Activated CD8-positive, alpha-beta memory T cell treated with anti-CD3 and anti-CD28 coated beads for 36 hours (primary cell): Measurements from ENCODE around the gene FPR1. TPM values are rescaled to one million over a fixed set of nuclear protein-coding genes. Genes with fewer than 3 reads are reported as not detected.
"Not testable (repeated sequence)": the region's sequence is repeated elsewhere in the genome, so short reads cannot be mapped to it uniquely, and the experiment has no call there.

Experiments
- CTCF ChIA-PET: fragments of 350-600 bp; sonication (Branson Sonifier 250); formaldehyde crosslinking; loops from one replicate; lab custom pipeline; 2021; ENCODE audit warnings: antibody characterized with exemption; lab: Charles Lee
- POLR2A ChIA-PET: fragments of 350-600 bp; sonication (Branson Sonifier 250); formaldehyde crosslinking; loops from one replicate; lab custom pipeline; 2021; ENCODE audit warnings: antibody characterized with exemption; lab: Charles Lee
- total RNA-seq, 2 experiments: library from RNA; stranded (reverse); gene quantifications; one replicate each; pipeline ENCODE4 v1.2.3, GENCODE V29; 2021

Gene FPR1
- total RNA-seq, 2 experiments from 2014 or later, result not detected

DNA sequence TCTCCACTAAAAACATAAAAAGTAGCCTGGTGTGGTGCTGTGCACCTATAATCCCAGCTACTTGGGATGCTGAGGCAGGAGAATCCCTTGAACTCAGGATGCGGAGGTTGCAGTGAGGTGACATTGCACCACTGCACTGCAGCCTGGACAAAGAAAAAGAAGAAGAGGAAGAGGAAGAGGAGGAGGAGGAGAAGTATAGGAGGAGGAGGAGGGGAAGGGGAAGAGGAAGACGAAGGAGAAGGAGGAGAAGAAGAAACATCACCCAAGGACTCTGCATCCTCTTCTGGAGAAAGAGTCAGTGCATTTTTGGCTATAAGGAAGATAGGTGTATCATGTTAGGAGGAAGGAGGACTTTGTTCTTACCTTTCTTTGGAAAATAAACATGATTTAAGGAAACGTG is 30.3 kb upstream of the FPR1 start:
- ChIA-PET CTCF (no interaction called here), POLR2A (no interaction called here)

DNA sequence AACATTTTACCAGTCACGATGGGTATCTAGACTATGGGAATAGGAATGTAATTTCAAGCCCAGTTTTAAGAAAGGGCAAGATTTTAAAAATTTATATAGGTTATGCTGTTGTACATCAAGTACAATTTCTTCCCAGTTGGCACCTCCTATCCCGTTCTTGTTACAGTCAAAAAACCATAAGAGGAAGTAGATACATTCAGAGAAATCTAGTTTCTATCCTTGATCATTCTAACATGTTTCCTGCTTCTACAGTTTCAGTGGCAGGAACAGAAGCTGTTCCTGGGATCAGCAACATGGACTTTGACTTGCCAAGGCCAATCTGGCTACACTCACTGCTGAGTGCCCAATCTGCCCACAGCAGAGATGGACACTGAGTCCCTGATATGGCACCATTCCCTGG is 28.6 kb upstream of the FPR1 start:
- ChIA-PET POLR2A (no interaction called here), CTCF (no interaction called here)

DNA sequence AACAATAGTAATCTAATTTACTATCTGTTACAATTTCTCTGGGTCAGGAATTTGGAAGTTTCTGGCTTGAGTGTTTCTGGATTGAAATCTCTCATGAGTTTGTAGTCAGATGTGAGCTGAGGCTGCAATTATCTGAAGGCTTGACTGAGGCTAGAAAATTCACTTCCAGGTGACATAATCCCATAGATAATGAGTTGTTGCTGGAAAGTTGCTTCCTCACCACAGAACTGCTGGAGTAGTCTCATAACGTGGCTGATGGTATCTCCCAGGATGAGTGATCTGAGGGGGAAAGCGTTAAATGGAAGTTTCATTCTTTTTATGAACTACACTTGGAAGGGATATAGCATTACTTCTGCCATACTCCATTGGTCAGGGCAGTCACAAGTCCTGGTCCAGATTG is 28.0 kb upstream of the FPR1 start:
- POLR2A ChIA-PET, result no interaction called here
- CTCF ChIA-PET, result no interaction called here

DNA sequence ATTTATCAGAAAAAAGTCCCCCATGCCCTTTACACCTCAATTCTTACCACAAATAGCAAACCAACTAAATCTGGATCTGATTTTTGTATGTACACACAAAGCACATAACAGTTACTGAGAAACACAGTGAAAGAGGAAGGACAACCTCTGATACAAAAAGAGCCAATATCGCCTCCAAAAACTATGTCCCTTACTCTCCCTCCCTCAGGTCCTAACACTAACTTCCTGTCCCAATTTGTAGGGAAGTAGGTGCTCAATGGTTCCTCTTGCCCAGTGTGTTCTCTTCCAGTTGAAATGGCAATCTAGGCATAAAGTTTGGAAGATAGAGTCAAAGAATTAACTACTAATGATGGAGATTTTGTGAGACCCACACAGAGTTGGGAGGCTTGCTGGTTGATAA is 27.5 kb upstream of the FPR1 start:
- ChIA-PET CTCF (no interaction called here), POLR2A (no interaction called here)

DNA sequence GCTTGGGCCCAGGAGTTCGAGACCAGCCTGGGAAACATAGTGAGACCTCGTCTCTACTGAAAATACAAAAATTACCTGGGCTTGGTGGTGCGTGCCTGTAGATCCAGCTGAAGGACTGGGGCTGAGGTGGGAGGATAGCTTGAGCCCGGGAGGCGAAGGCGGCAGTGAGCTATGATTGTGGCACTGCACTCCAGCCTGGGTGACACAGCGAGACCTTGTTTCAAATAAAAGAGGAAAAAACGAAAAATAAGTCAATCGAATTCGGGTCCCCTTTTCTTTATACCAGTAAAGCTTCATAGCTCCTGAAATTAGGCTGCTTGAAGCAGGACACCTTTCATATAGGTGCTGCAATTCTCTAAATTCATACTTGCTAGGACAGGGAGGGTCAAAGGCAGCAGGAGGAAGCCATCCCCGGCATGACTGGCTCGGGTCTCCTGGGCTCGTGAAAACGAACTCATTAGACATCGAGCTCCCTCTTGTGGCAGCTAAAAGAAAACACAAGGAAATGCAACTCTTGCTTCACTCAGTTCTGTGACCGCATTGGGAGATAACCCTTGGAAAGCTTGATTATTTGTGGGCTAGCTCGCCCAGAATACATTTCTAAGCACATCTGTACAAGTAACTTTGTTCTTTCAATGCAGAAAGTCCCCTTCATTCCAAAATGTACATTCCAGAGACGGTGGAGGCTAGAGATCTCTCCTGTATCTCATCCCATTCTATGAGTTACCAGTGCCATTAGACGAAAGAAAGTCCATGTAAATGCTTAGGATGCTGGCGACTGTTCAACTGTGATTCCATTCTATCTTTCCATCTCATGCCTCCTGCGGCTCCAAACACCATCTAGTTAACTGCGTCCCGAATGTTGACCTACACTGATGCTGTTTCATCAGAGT is 26.1 kb upstream of the FPR1 start:
- ChIA-PET CTCF (interaction anchor here (0.6 to 1.2 kb wide), 4 partner anchors 32 to 619 kb away, joined by 3 to 4 read pairs (median 4); no protein-coding TSS in a partner anchor), POLR2A (no interaction called here)

DNA sequence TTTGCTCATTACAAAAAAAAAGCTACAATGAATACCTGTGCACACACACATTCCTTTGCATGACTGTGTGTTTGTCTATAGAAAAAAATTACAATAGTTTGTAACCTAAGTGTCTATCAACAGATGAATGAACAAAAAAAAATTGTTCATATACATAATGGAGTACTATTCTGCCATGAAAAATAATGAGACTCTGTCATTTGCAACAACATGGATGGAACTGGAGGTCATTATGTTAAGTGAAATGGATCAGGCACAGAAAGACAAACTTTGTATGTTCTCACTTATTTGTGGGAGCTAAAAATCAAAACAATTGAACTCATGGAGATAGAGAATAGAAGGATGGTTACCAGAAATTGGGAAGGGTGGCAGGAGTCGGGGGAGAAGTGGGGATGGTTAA is 24.9 kb upstream of the FPR1 start:
- CTCF ChIA-PET, POLR2A ChIA-PET: not testable (repeated sequence)

DNA sequence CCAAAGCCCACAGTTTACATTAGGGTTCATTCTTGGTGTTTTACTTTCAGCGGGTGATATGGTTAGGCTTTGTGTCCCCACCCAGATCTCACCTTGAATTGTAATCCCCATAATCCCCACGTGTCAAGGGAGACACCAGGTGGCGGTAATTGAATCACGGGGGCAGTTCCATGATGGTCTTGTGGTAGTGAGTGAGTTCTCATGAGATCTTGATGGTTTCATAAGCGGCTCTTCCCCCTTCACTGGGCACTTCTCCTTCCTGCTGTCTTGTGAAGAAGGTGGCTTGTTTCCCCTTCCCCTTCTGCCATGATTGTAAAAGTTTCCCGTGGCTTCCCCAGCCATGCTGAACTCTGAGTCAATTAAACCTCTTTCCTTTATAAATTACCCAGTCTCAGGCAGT is 21.3 kb upstream of the FPR1 start:
- ChIA-PET CTCF (no interaction called here), POLR2A (no interaction called here)

DNA sequence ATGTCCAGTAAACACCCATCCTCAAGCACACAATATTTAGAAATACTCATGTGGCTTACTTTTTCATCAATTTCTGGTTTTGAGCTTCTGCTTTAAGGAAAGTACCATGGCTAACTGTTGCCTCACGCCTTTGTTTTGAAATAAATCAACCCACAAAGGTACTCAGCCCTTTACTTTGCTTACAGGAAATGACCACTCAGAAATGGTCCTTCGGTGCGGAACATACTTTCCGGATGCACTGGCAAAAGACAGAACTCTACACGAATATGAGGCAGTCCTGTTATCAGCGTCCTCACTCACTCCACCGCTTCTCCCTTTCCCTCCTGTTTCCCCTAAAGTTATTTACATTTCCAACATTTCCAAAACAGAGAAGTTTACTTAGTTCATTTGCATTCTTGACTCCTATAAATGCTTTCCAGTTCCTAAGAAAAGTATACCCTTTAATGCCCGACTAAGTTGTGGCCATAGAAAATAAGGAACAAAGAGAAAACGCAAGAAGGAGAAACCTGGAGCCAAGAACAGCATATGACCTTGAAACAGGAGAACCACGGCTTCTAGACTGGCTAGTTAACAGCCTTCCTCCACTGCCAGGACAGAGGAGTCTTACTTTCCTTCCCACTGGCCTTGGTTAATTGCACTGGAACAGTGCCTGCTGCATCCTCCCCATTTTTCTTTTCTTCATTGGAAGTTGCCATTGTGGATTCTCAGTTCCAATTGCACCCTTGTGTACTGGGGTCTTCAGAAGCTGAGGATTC is 19.9 kb upstream of the FPR1 start:
- ChIA-PET CTCF (no interaction called here), POLR2A (no interaction called here)

DNA sequence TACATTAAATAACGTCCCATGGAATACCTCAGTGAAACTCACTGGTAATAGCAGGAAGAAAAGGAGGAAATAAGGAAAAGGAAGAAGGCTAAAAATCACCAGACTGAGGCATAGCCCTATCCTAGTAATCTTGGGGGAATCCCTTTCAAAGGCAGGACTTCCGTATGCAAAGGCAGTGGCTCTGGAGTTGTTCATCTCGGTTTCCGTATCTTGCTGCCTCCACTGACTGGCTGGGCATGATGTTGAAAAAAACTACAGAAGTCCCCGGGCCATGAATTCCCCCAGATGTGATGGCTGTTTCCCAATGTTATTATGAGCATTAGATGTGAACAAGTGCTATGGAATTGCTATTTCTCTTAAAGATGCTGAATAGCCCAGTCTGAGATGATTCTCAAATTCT is 14.8 kb upstream of the FPR1 start:
- CTCF ChIA-PET, result no interaction called here
- POLR2A ChIA-PET, result no interaction called here

DNA sequence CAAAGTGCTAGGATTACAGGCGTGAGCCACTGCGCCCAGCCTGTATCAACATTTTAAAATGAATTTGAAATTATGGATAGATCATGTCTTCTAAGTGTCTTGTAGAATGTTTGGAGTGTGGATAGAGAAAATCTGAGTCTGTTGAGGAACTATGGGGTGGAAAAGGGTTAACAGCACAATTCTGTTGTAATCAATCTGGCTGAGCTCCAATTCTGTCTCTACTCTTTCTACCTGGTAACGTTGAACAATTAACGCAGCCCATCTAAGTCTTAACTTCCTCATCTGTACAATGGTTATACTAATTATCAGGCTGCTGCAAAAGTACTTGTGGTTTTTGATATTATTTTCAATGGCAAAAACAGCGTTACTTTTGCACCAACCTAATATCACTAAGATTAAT is 13.4 kb upstream of the FPR1 start:
- ChIA-PET POLR2A (no interaction called here), CTCF (no interaction called here)

DNA sequence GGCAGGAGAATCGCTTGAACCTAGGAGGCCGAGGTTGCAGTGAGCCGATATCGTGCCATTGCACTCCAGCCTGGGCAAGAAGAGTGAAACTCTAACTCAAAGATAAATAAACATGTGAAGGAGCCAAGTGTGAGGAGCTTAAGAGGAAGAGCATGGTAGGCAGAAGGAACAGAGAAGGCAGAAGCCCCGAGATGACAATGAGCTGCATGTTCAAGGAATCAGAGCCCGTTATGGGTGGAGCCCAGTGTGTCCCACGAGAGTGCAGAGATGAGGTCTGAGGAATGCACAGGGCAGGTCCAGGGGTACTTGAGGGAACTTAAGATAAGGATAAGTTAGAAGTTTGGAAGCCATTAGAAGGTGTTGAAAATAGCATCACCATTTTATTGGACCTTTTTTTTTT is 10.0 kb upstream of the FPR1 start:
- POLR2A ChIA-PET, result no interaction called here
- CTCF ChIA-PET, result no interaction called here

DNA sequence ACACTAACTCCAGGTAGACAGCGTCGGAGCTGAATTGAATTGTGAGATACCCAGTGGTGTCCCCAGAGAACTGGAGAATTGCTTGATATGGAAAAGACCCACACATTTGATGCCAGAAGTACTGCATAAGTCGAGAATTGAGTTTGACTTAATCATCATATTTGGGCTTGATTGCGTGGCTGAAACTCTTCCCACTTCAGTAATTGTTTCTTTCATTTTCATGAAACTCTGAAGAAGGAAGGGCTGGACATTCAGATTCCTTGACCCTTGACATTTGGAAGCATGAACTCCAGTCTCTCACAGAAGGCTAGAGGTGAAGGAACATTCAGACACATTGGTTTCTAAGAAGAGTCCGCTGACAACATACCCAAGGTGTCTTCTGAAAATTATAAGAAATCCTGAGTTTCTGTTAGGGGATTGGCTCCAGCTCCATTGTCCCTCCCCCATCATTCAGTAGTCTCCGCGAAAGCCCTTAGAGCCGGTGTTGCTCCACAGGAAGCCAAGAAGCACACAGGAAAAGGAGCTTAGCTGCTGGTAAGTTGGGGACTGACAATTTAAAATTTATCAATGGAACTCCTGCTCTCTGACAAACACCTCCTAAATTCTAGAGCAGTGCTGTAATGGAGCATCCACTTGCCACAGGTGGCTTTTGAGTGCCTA is 9.1 kb upstream of the FPR1 start, which contains the start of gene FPR2:
TSS of gene FPR2 (plus strand) at position 484 of the 660 bp plus-strand sequence. CDS start 7,479 bp downstream, outside the sequence.
- ChIA-PET CTCF (no interaction called here), POLR2A (no interaction called here)

DNA sequence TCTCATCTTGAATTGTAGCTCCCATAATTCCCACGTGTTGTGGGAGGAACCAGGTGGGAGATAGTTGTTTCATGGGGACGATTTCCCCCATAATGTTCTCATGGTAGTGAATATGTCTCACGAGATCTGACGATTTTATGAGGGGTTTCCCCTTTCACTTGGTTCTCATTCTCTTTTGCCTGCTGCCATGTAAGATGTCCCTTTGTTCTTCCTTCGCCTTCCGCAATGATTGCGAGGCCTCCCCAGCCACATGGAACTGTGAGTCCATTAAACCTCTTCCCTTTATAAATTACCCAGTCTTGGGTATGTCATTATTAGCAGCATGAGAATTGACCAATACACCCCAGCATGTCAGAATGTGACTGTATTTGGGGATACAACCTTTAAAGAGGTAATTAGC is 3.9 kb upstream of the FPR1 start:
- CTCF ChIA-PET, result no interaction called here

DNA sequence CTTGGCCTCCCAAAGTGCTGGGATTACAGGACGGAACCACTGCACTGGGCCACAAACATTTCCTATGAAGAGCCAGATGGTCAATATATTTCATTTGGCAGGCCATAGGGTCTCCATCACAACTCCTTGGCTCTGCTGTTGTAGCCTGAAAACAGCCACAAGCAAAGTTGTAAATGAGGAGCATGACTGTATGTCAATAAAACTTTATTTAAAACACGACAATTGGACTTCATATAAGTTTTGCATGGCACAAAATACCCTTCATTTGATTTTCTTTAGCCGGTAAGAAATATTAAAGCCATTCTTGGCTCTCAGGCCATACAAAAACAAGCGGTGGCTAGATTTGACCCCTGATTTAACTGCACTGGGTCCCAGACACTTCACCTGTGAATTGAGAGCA is 3.1 kb upstream of the FPR1 start:
- CTCF ChIA-PET, result no interaction called here

More for the DNA sequence above, 3.9 kb upstream of the FPR1 start:
- POLR2A ChIA-PET, result no interaction called here

DNA sequence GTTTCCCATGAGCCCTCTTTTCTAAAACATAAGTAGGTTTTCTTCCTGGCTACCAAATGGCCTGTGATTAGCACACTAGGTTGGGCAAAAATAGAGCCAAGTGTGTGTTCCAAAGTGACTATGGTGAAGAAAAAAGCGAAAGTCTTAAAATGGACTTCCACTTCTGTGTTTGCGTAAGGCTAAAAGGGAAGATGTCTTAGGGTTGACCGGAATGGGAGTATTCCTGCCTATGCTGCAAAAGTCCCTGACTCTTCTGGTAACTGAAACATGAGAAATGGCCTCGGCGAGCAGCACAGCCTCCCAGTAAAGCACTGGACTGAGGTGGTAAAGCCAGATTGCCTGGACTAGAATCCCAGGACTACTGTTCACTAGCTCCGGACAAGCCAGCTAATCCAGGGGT is 2.4 kb upstream of the FPR1 start:
- POLR2A ChIA-PET, result no interaction called here
- CTCF ChIA-PET, result no interaction called here

More for the DNA sequence above, 3.1 kb upstream of the FPR1 start:
- POLR2A ChIA-PET, result no interaction called here

DNA sequence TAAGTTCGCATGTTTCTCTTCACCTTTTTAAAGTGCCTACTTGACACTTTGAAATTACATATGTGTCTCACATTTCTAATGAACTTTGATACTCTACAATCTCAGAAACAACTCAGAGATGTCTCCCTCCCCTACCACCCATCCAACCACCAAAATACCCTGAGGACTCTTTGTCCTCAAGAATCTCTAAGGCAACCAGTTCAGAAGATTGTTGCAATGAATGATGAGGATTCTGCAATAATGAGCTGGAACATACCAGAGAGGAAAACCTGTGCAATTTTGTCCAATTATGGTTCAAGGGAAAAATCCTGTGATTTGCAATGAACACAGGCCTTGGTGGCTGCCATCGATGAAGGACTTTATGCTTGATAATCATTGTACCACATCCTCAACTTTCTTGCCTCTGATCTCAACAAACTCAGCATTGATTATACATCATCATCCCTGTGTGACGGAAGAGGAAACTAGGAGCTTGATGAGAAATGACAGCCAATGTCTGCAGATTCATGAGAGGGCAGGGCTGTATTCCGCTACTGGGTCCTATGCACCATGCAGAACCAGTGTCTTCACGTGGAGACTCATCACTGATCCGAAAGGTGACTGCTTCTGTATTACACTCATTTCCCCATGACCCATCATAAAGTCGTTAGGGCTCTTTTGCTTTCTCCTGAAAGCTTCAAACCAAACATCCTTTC is 1.1 kb downstream of the FPR1 start:
- ChIA-PET CTCF (no interaction called here), POLR2A (no interaction called here)

DNA sequence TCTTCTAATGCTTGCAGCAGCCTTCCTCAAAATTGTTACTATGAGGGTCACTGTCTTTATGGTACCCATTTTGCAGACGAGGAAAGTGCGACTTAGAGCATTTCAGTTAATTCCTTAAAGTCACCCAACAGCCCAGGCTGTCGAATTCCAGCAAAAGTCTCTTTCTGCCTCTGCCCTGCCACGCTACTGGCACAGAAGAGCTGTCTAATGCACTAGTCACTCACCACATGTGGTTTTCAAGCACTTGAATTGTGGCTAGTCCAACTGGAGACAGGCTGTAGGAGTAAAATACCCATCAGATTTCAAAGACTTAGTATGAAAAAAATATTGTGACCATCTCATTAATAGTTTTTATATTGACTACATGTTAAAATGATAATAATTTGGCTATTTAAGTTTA is 1.7 kb downstream of the FPR1 start:
- ChIA-PET CTCF (no interaction called here), POLR2A (no interaction called here)

DNA sequence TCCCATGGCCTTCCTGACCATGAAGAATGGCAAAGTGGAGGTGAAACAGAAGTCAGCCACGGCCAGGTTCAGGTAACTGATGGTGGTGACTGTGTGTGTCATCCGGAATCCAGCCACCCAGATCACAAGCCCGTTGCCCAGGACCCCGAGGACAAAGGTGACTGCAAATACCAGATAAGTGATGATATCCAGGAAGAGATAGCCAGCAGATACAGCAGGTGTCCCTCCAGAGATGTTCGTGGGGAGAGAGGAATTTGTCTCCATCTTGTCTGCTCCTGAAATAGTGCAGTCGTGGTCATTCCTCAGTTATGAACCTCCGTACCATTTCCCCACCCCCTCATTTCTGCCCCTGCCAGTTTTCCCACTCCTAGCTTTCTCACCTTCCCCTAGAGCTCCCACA is 4.9 kb downstream of the FPR1 start:
- POLR2A ChIA-PET, result no interaction called here

DNA sequence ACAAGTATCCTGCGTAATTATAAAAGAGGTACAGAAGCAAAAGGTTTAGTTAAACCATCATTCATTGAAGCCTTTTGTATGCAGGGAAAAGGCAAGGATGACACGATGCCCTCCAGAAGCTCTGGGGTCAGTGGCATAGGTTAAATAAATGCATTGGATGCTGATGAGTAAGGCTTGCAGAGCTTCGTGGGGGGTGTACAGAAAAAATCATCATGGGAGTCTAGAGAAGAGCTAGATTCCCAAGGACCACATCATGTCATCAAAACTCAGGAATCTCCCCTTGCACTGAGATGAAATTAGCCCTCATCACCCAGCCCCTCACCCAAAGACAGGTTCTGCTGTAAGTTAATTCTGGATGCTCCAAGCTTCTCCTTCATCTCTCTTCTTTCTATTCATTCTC is 8.3 kb downstream of the FPR1 start:
- ChIA-PET POLR2A (no interaction called here), CTCF (interaction anchor here (0.6 kb wide), 1 partner anchor 1745 kb away, joined by 3 read pairs; no protein-coding TSS in a partner anchor)

More for the DNA sequence above, 4.9 kb downstream of the FPR1 start:
- CTCF ChIA-PET, result no interaction called here
